Thyroid gland (tissue), 4 donors: ENCODE results near the gene DUSP3.

Source experiments
- CTCF ChIP-seq, 6 experiments: fragments of 200-600 bp in 3 of 6; fragments of 450-650 bp in 3 of 6; sonication (generic) in 3 of 6; IDR thresholded peaks; one replicate each; pipeline ENCODE4 v1.5.1; 2016 to 2019; ENCODE audit warnings: antibody characterized with exemption in 6 of 6, mild to moderate bottlenecking in 2 of 6, inconsistent platforms in 1 of 6, moderate library complexity in 1 of 6
- POLR2A ChIP-seq, 2 donors: fragments of 450-650 bp; IDR thresholded peaks; one replicate each; pipeline ENCODE4 v1.6.1; 2017; ENCODE audit warnings: antibody characterized with exemption in 2 of 2, mild to moderate bottlenecking in 2 of 2, moderate library complexity in 1 of 2

- TF ChIP-seq CTCF (IDR thresholded peaks at IDR 0.05) (no peak), POLR2A (IDR thresholded peaks at IDR 0.05) (no peak)
These were observed 1.4 kb upstream of the DUSP3 start, which contains the start of gene CFAP97D1 for GRCh38 chr17:43780135-43780534.
